GM23338 (cell line): ENCODE results near the gene HOXA9.
A peak's percentile ranks its signal among the peaks of the same experiment; 100 is the strongest.

Experiments used
- CREB1 ChIP-seq: fragments of 250-450 bp; sonication (Bioruptor Pico); IDR thresholded peaks from 2 replicates; pipeline ENCODE4 v1.5.0; 2020; ENCODE audit warnings: low read depth, mild to moderate bottlenecking, moderate library complexity
- CTCF ChIP-seq, 2 experiments: fragments of 200-600 bp in 1 of 2; sonication (generic) in 1 of 2; conservative IDR thresholded peaks; 2 replicates each; pipeline versions ENCODE4 v1.5.1 to v1.6.1; 2016 to 2017; ENCODE audit warnings: antibody characterized with exemption in 2 of 2, low read depth in 2 of 2, mild to moderate bottlenecking in 2 of 2, moderate library complexity in 1 of 2
- ETS1 ChIP-seq: IDR thresholded peaks from 2 replicates; pipeline ENCODE4 v1.6.1; 2016; ENCODE audit warnings: antibody characterized with exemption
- EZH2 ChIP-seq: fragments of 200-600 bp; sonication (generic); IDR thresholded peaks from one replicate; pipeline ENCODE4 v1.8.0; 2017; ENCODE audit warnings: antibody characterized with exemption, mild to moderate bottlenecking, low read depth; ENCODE audit not compliant: unreplicated experiment
- EZH2phosphoT487 ChIP-seq: fragments of 200-600 bp; sonication (generic); IDR thresholded peaks from one replicate; pipeline ENCODE4 v1.8.1; 2018; ENCODE audit warnings: antibody characterized with exemption; ENCODE audit not compliant: unreplicated experiment
- NANOG ChIP-seq: IDR thresholded peaks from 2 replicates; pipeline ENCODE4 v1.6.1; 2016; ENCODE audit warnings: antibody characterized with exemption, borderline replicate concordance
- POLR2AphosphoS5 ChIP-seq: IDR thresholded peaks from 2 replicates; pipeline ENCODE4 v1.6.1; 2016; ENCODE audit warnings: antibody characterized with exemption, low read depth
- TF ChIP-seq, protein P1 (sequence below): IDR thresholded peaks from one replicate; pipeline ENCODE4 v1.6.1; 2018; ENCODE audit warnings: antibody characterized with exemption; ENCODE audit not compliant: unreplicated experiment

GRCh38 chr7:27167916-27168264 is 2.6 kb upstream of the HOXA9 start:
- TF ChIP-seq POLR2AphosphoS5 = no peak
- TF ChIP-seq CTCF (conservative IDR thresholded peaks at IDR 0.05; ENCODE audit: low read depth in 2 of 2) = no peak
- TF ChIP-seq EZH2phosphoT487 = no peak
- no peak for TF ChIP-seq CREB1 (CRISPR knock-in tag)
- TF ChIP-seq EZH2 = peak; percentile 47
- TF ChIP-seq NANOG = no peak
- TF ChIP-seq, protein P1, sequence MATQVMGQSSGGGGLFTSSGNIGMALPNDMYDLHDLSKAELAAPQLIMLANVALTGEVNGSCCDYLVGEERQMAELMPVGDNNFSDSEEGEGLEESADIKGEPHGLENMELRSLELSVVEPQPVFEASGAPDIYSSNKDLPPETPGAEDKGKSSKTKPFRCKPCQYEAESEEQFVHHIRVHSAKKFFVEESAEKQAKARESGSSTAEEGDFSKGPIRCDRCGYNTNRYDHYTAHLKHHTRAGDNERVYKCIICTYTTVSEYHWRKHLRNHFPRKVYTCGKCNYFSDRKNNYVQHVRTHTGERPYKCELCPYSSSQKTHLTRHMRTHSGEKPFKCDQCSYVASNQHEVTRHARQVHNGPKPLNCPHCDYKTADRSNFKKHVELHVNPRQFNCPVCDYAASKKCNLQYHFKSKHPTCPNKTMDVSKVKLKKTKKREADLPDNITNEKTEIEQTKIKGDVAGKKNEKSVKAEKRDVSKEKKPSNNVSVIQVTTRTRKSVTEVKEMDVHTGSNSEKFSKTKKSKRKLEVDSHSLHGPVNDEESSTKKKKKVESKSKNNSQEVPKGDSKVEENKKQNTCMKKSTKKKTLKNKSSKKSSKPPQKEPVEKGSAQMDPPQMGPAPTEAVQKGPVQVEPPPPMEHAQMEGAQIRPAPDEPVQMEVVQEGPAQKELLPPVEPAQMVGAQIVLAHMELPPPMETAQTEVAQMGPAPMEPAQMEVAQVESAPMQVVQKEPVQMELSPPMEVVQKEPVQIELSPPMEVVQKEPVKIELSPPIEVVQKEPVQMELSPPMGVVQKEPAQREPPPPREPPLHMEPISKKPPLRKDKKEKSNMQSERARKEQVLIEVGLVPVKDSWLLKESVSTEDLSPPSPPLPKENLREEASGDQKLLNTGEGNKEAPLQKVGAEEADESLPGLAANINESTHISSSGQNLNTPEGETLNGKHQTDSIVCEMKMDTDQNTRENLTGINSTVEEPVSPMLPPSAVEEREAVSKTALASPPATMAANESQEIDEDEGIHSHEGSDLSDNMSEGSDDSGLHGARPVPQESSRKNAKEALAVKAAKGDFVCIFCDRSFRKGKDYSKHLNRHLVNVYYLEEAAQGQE = no peak
- no peak for TF ChIP-seq ETS1
